ENCODE measurements around the gene DENND1C.

DENND1C gene

GRCh38 chr19:6476155-6476895 lies 5.3 kb downstream of the DENND1C start:
- no peak for DNase-seq

- no peak for DNase-seq
Measured at GRCh38 chr19:6475321-6476108, 6.1 kb downstream of the DENND1C start.

GRCh38 chr19:6473647-6474046 lies 7.9 kb downstream of the DENND1C start:
- DNase-seq: no peak

GRCh38 chr19:6472713-6473112 lies 8.9 kb downstream of the DENND1C start:
- no peak for DNase-seq

DNA sequence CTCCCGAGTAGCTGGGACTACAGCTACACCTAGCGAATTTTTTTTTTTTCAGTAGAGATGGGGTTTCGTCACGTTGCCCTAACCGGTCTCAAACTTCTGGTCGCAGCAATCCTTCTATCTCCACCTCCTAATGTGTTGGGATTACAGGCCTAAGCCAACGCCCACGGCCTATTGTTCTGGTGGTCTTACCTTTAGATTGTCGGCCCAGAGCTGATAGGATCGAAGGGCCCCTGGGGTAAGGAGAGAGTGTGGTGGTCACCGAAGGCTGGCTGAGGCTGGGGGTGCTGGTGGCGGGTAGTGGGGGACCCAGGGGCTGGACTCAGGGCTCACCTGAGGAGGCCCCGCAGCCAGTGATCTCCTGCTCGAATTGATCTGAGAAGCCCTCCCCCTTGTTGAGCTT lies 10.5 kb downstream of the DENND1C start:
- no peak for DNase-seq

- DNase-seq: no peak
Measured at GRCh38 chr19:6470173-6470572, 11.4 kb downstream of the DENND1C start.

DNA sequence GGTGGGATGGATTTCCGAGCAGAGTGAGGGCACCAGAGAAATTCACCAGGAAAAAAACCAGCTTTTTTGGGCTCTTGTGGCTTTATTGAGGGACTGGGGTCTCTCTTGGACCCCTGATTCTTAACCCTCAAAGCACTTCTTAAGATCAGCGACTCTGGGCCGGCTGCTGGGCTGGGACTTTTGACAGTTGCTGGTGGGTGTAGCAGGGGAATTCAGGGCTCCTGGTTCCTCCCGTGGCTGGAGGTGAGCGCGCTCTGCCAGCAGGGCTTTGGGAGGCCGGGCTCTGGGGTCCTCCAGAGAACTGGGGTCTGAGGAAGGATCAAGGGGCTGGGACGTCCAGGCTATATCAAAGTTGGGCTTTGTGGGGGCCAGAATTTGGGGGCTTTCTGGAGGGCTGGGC lies 14.2 kb downstream of the DENND1C start:
- no peak for DNase-seq

DNA sequence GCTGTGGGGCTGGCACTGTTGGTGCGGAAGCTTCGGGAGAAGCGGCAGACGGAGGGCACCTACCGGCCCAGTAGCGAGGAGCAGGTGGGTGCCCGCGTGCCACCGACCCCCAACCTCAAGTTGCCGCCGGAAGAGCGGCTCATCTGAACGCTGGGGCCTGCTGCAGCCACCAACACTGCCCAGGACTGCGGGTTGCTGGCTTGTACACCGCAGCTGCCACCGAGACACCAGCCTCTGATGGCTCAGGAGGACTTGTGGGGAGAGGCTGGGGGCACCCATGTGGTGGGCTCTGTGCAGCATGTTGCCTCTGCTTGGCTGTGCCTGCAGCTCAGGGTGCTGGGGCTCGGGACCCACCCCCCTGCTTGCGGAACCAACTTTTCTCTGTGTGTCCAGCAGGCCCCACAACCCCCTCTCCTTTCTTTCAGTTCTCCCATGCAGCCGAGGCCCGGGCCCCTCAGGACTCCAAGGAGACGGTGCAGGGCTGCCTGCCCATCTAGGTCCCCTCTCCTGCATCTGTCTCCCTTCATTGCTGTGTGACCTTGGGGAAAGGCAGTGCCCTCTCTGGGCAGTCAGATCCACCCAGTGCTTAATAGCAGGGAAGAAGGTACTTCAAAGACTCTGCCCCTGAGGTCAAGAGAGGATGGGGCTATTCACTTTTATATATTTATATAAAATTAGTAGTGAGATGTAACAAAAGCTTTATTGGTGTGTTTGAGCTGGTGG lies 14.9 kb downstream of the DENND1C start:
- DNase-seq: no peak

GRCh38 chr19:6465663-6466062 lies 15.9 kb downstream of the DENND1C start:
- no peak for DNase-seq

DNA sequence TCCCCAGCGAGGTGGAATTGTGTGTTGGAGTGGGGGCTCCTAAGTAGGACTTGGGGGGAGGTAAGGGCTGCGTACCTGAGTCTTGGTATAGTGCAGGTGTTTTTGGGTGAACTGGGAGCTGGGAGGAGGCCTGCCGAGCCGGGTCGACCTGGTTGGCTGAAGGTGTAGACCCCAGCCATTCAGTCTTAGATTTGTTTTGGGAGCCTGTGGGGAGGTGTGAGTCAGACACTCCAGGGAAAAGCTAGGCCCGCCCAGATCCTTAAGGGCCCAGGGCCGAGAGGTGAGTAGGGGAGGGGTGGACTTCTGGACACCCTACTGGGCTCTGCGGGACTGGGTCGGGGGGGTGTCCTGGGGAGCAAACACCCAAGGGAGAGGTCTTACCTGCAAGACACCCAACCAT lies 16.6 kb downstream of the DENND1C start:
- DNase-seq: no peak

DNA sequence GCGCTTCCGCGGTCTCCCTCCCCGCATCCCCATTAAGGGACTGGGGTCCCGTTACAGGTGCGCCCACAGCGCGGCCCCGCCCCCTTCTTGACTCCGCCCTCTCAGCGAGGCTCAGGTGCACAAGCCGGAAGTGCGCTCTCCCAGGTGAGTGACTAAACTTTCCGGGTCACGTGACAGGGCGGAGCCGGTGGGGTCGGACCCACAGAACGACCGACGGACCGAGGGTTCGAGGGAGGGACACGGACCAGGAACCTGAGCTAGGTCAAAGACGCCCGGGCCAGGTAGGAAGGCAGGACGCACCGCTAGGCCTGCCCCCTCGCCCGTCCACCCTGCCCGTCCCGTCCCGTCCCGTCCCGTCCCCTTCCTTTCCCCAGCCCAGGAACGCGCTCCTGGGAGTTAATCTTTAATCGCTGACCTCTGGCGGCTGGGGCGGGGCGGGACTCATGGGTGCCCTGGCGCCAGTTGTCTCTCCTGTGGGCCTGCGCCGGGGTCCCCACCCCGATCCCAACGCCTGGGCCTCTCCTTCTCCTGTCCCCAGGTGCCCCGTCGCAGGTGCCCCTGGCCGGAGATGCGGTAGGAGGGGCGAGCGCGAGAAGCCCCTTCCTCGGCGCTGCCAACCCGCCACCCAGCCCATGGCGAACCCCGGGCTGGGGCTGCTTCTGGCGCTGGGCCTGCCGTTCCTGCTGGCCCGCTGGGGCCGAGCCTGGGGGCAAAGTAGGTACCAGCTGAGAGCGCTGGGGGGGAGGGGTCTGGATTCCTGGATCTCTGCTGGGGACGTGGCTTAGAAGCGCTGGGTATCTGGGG lies 17.3 kb downstream of the DENND1C start, which contains the start of gene CRB3:
Gene CRB3, plus strand, starts transcription at position 202 of the 804 bp plus-strand sequence. Its CDS starts 431 bp downstream, at position 633.
- no peak for DNase-seq

- DNase-seq: peak; percentile 98
Measured at GRCh38 chr19:6460099-6460884, 21.3 kb downstream of the DENND1C start.

DNA sequence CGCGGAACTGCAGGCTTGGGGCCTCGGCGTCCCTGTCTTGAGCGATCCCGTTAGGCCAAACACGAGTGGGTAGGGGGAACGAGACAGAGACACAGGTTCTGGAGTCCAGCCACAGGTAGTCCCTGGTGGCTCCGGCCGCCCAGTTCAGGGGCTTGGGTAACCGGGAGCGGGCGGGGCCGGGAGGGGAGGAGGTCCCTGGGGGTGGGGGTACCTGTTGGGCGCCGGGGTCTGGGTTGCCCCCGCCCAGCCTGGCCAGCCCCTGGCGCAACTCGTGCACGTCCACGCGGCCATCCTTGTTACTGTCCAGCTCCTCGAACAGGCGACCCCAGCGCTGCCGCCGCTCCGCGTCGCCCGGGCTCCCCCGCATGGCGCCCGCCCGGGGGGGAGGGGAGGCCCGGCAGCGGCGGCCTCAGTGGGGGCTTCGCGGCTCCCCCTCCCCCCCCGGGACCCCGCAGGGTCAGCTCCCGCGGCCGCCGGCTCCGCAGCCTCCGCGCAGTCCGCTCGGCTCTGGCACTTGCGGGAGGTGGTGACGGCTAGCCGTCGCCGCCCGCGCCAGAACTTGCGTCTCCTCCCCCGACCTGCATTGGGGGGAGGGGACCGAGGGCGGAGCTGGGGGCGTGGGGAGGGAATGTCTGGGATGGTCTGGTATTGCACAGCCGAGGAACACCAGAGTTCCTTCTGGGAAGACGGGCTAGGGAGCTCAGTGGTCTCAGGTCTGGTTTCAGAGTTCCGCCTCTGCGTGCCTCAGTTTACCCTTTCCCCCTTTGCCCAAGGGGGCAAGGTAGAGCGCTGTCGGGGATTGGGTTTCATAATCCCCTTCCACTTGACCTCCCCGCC lies 22.1 kb downstream of the DENND1C start, which contains the start of gene SLC25A23:
Gene SLC25A23, minus strand, starts transcription at position 531 of the 837 bp plus-strand sequence. Its CDS starts 164 bp downstream, at position 367.
- DNase-seq: peak; percentile 25

- no peak for DNase-seq
Measured at GRCh38 chr19:6458695-6459261, 22.8 kb downstream of the DENND1C start.

GRCh38 chr19:6457958-6458694 lies 23.5 kb downstream of the DENND1C start:
- no peak for DNase-seq

DNA sequence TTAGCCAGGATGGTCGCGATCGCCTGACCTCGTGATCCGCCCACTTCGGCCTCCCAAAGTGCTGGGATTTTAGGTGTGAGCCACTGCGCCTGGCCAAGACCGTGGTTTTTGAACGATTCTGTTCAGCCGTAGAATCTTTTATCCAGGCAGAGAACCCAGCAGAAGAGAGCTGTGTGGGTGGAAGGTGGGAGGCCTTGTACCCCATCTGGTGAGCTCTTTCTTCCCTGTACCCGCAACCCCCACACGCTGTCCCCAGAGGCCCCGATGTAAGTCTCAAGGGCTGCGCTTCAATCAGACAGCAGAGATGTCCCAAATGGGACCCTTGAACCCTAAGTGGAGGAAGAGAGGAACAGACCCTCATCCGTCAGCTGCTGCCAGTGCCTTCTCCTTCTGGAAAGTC lies 25.7 kb downstream of the DENND1C start:
- no peak for DNase-seq

- DNase-seq: no peak
Measured at GRCh38 chr19:6453951-6454565, 27.5 kb downstream of the DENND1C start.

DNA sequence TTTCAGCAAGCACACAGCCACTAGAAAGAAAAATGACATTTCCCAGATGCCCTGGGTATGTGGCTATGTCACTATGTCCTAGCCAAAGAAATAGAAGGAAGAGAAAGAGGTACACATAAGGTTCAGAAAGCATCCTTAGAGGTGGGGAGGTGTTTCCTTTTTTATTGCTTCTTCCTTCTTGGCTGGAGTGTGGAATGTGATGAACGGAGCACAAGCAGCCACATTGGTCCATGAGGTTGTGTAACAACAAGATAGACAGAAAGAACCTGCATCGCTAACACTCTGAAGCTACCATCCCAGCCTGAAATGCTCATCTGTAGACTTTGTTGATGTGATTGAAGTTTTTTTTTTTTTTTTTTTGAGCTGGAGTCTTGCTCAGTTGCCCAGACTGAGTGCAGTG lies 28.7 kb downstream of the DENND1C start:
- no peak for DNase-seq

- DNase-seq: no peak
Measured at GRCh38 chr19:6452223-6452614, 29.4 kb downstream of the DENND1C start.
